ENCODE data around the gene TSPAN33.

Gene TSPAN33

GRCh38 chr7:129122078-129122750 is 22.3 kb upstream of the TSPAN33 start:
- TF ChIP-seq CTCF (IDR thresholded peaks at IDR 0.05; ENCODE audit: insufficient read depth, low read depth, low read length, missing control alignments), result no peak
- H3K4me3 ChIP-seq (ENCODE audit: low read depth, low read length), result no peak overlapping the region
- peak; percentile 91 for DNase-seq (ENCODE audit: low read depth)

GRCh38 chr7:129122751-129123509 is 21.6 kb upstream of the TSPAN33 start:
- H3K4me3 ChIP-seq (ENCODE audit: low read depth, low read length), result peak overlapping the region; percentile 36
- no peak for TF ChIP-seq CTCF (IDR thresholded peaks at IDR 0.05; ENCODE audit: insufficient read depth, low read depth, low read length, missing control alignments)
- DNase-seq (ENCODE audit: low read depth), result peak; percentile 93

GRCh38 chr7:129123510-129123857 is 21.0 kb upstream of the TSPAN33 start:
- peak overlapping the region; percentile 19 for H3K4me3 ChIP-seq (ENCODE audit: low read depth, low read length)

GRCh38 chr7:129126314-129126713 is 18.2 kb upstream of the TSPAN33 start:
- no peak for TF ChIP-seq CTCF (IDR thresholded peaks at IDR 0.05; ENCODE audit: insufficient read depth, low read depth, low read length, missing control alignments)
- H3K4me3 ChIP-seq (ENCODE audit: low read depth, low read length), result no peak overlapping the region
- no peak for DNase-seq (ENCODE audit: low read depth)

More at GRCh38 chr7:129123510-129123857, 21.0 kb upstream of the TSPAN33 start:
- no peak for DNase-seq (ENCODE audit: low read depth)
- TF ChIP-seq CTCF (IDR thresholded peaks at IDR 0.05; ENCODE audit: insufficient read depth, low read depth, low read length, missing control alignments), result no peak

GRCh38 chr7:129127154-129127553 is 17.4 kb upstream of the TSPAN33 start:
- no peak for DNase-seq (ENCODE audit: low read depth)
- no peak for TF ChIP-seq CTCF (IDR thresholded peaks at IDR 0.05; ENCODE audit: insufficient read depth, low read depth, low read length, missing control alignments)
- no peak overlapping the region for H3K4me3 ChIP-seq (ENCODE audit: low read depth, low read length)

GRCh38 chr7:129127601-129128000 is 16.9 kb upstream of the TSPAN33 start:
- H3K4me3 ChIP-seq (ENCODE audit: low read depth, low read length), result no peak overlapping the region
- no peak for DNase-seq (ENCODE audit: low read depth)
- no peak for TF ChIP-seq CTCF (IDR thresholded peaks at IDR 0.05; ENCODE audit: insufficient read depth, low read depth, low read length, missing control alignments)
